HEK293 (cell line): ENCODE measurements around the gene SYNGR3.

Source experiments
- CTCF ChIA-PET: fragments of 350-600 bp; formaldehyde crosslinking; extraction: SDS; loops from one replicate; lab custom pipeline; 2021; ENCODE audit warnings: antibody characterized with exemption; lab: Yijun Ruan, JAX
- POLR2A ChIA-PET: fragments of 300-600 bp; formaldehyde crosslinking; extraction: SDS; loops from one replicate; lab custom pipeline; 2020; ENCODE audit warnings: antibody characterized with exemption, inconsistent platforms; lab: Yijun Ruan, JAX
- H3K27ac ChIP-seq: fragments of 200-500 bp; sonication (Bioruptor generic); 2 replicates; pipeline ENCODE4 v1.5.1; 2014; ENCODE audit warnings: low read depth, low read length, control low read depth, inconsistent platforms; ENCODE audit errors: extremely low read depth
- H3K36me3 ChIP-seq, 2 experiments: fragments of 200-500 bp in 1 of 2; sonication (Bioruptor generic) in 1 of 2; 1 replicate in 1 of 2; 2 replicates in 1 of 2; pipeline ENCODE4 v1.5.1; 2014 to 2017; ENCODE audit warnings: inconsistent platforms in 2 of 2, low read length in 2 of 2; ENCODE audit not compliant: control insufficient read depth in 2 of 2, insufficient read depth in 1 of 2
- H3K4me1 ChIP-seq: fragments of 200-500 bp; sonication (Bioruptor generic); 2 replicates; pipeline ENCODE4 v1.5.1; 2014; ENCODE audit warnings: mild to moderate bottlenecking, low read length, inconsistent platforms; ENCODE audit not compliant: control insufficient read depth, insufficient read depth
- H3K4me3 ChIP-seq: 2 replicates; pipeline ENCODE4 v1.5.1; 2011; ENCODE audit warnings: low read depth, mild to moderate bottlenecking, control low read depth, low read length, moderate library complexity
- H3K9me3 ChIP-seq: fragments of 200-500 bp; sonication (Bioruptor generic); 2 replicates; pipeline ENCODE4 v1.5.1; 2014; ENCODE audit warnings: low read depth, low read length, inconsistent platforms; ENCODE audit not compliant: control insufficient read depth, insufficient read depth
- CTCF ChIP-seq: fragments of 450-650 bp; formaldehyde crosslinking; IDR thresholded peaks from 2 replicates; pipeline ENCODE4 v1.5.1; 2016; ENCODE audit warnings: missing biosample characterization, missing genetic modification characterization
- GLI4 ChIP-seq: fragments of 450-650 bp; formaldehyde crosslinking; IDR thresholded peaks from 2 replicates; pipeline ENCODE4 v1.5.1; 2016; ENCODE audit warnings: missing biosample characterization, missing genetic modification characterization
- HIC1 ChIP-seq: fragments of 450-650 bp; formaldehyde crosslinking; IDR thresholded peaks from 2 replicates; pipeline ENCODE4 v1.5.1; 2016; ENCODE audit warnings: missing biosample characterization, missing genetic modification characterization
- HOXD13 ChIP-seq: sonication (generic); formaldehyde crosslinking; IDR thresholded peaks from 2 replicates; pipeline ENCODE4 v1.8.0; 2022; ENCODE audit warnings: missing genetic modification reagents, borderline replicate concordance
- OVOL3 ChIP-seq: fragments of 450-650 bp; formaldehyde crosslinking; IDR thresholded peaks from 2 replicates; pipeline ENCODE4 v1.5.1; 2016; ENCODE audit warnings: missing biosample characterization, missing genetic modification characterization
- REPIN1 ChIP-seq: fragments of 450-650 bp; formaldehyde crosslinking; IDR thresholded peaks from 2 replicates; pipeline ENCODE4 v1.5.1; 2017; ENCODE audit warnings: missing biosample characterization, missing genetic modification characterization, low read depth
- SCRT1 ChIP-seq: fragments of 450-650 bp; formaldehyde crosslinking; IDR thresholded peaks from 2 replicates; pipeline ENCODE4 v1.5.1; 2016; ENCODE audit warnings: missing biosample characterization, missing genetic modification characterization, borderline replicate concordance
- ZNF19 ChIP-seq: fragments of 450-650 bp; formaldehyde crosslinking; IDR thresholded peaks from 2 replicates; pipeline ENCODE4; 2016; ENCODE audit warnings: missing biosample characterization, missing genetic modification characterization, low read depth
- ZNF202 ChIP-seq: fragments of 450-650 bp; formaldehyde crosslinking; IDR thresholded peaks from 2 replicates; pipeline ENCODE4 v1.5.1; 2016; ENCODE audit warnings: missing biosample characterization, missing genetic modification characterization, borderline replicate concordance
- ZNF513 ChIP-seq: fragments of 450-650 bp; IDR thresholded peaks from 2 replicates; pipeline ENCODE4 v1.5.1; 2018; ENCODE audit warnings: missing biosample characterization, missing genetic modification characterization
- ZNF626 ChIP-seq: fragments of 450-650 bp; sonication (Bioruptor Pico); formaldehyde crosslinking; IDR thresholded peaks from 2 replicates; pipeline ENCODE4 v1.5.1; 2018; ENCODE audit warnings: missing biosample characterization, missing genetic modification characterization, inconsistent platforms
- ZNF701 ChIP-seq: fragments of 450-650 bp; formaldehyde crosslinking; IDR thresholded peaks from 2 replicates; pipeline ENCODE4 v1.5.1; 2016; ENCODE audit warnings: missing biosample characterization, missing genetic modification characterization
- ZNF843 ChIP-seq: fragments of 450-650 bp; formaldehyde crosslinking; IDR thresholded peaks from 2 replicates; pipeline ENCODE4 v1.5.1; 2016; ENCODE audit warnings: missing biosample characterization, missing genetic modification characterization
- ZSCAN5A ChIP-seq: fragments of 450-650 bp; formaldehyde crosslinking; IDR thresholded peaks from 2 replicates; pipeline ENCODE4 v1.5.1; 2016; ENCODE audit warnings: missing biosample characterization, missing genetic modification characterization
- TF ChIP-seq, protein P1 (sequence below): fragments of 450-650 bp; formaldehyde crosslinking; IDR thresholded peaks from 2 replicates; pipeline ENCODE4; 2016; ENCODE audit warnings: missing biosample characterization, missing genetic modification characterization
- TF ChIP-seq, protein P2 (sequence below): fragments of 450-650 bp; formaldehyde crosslinking; conservative IDR thresholded peaks from 2 replicates; pipeline ENCODE4 v1.5.1; 2016; ENCODE audit warnings: low read depth, missing biosample characterization, missing genetic modification characterization
- TF ChIP-seq, protein P3 (sequence below): fragments of 450-650 bp; formaldehyde crosslinking; IDR thresholded peaks from 2 replicates; pipeline ENCODE4 v1.5.1; 2017; ENCODE audit warnings: missing biosample characterization, missing genetic modification characterization
- TF ChIP-seq, protein P4 (sequence below): IDR thresholded peaks from 2 replicates; pipeline ENCODE4 v1.6.1; 2011; ENCODE audit warnings: mild to moderate bottlenecking, low read depth, low read length, borderline replicate concordance

Gene SYNGR3

DNA sequence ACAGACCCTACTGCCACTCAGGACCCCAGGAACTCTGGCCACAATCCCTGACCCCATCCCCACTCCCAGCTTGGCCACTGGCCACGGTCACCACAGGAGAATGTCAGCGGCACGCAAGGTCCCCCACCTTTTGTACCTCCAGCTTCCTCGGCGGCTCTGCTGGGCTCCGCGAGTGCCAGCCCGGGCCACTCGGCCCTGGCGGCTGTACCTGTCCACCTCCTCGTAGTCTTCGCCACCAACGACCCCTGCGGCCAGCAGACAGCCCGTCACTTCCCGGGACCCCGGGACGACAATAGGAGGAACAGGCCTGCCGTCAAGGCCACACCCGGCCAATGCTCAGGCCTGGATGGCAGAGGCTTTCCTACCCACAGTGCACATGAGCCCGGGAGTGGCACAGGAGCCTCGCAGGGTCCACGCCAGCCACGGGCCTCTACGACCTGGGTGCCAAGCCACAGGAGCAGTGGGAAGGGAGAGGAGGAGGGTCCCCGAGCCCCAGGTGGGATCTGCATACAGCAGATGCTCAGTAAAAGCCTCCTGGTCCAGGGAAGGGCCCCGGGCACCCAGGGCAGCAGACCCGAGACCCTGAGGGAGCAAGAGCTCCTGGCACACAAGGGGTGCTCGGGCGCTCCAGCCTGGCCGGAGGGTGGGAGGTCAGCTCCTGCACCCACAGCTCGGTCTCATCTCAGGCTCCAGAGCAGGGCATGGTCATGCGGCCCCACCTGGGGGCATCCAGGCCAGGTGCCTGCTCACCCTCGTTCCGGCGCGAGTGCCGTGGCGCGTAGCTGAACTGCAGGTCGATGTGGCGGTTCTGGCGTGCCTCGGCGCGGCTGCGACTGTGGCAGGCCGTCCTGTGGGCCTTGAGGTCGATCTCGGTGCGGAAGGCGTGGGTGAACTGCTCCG lies 11.9 kb downstream of the SYNGR3 start:
- Histone ChIP-seq H3K36me3 (peaks cover 0 to 83% of the 10 kb centered on the region in 2 experiments; a peak in 2 of 3 replicates), H3K4me3 (no peak overlapping the region)
- CTCF ChIA-PET, result interaction anchor here (0.5 to 3.3 kb wide), 5 partner anchors 7 to 139 kb away, joined by 3 to 39 read pairs (median 5); partner anchors contain the start of gene NDUFB10
- no peak for TF ChIP-seq SCRT1 (tag by site-specific recombination)
- TF ChIP-seq ZNF513, result no peak
- TF ChIP-seq, protein P1, sequence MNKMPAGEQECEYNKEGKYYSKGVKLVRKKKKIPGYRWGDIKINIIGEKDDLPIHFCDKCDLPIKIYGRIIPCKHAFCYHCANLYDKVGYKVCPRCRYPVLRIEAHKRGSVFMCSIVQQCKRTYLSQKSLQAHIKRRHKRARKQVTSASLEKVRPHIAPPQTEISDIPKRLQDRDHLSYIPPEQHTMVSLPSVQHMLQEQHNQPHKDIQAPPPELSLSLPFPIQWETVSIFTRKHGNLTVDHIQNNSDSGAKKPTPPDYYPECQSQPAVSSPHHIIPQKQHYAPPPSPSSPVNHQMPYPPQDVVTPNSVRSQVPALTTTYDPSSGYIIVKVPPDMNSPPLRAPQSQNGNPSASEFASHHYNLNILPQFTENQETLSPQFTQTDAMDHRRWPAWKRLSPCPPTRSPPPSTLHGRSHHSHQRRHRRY, result no peak
- TF ChIP-seq ZNF701 (tag by site-specific recombination), result no peak
- no peak for TF ChIP-seq GLI4 (tag by site-specific recombination)
- no peak for TF ChIP-seq ZNF843 (tag by site-specific recombination)
- TF ChIP-seq ZNF626, result no peak
- TF ChIP-seq, protein P2, sequence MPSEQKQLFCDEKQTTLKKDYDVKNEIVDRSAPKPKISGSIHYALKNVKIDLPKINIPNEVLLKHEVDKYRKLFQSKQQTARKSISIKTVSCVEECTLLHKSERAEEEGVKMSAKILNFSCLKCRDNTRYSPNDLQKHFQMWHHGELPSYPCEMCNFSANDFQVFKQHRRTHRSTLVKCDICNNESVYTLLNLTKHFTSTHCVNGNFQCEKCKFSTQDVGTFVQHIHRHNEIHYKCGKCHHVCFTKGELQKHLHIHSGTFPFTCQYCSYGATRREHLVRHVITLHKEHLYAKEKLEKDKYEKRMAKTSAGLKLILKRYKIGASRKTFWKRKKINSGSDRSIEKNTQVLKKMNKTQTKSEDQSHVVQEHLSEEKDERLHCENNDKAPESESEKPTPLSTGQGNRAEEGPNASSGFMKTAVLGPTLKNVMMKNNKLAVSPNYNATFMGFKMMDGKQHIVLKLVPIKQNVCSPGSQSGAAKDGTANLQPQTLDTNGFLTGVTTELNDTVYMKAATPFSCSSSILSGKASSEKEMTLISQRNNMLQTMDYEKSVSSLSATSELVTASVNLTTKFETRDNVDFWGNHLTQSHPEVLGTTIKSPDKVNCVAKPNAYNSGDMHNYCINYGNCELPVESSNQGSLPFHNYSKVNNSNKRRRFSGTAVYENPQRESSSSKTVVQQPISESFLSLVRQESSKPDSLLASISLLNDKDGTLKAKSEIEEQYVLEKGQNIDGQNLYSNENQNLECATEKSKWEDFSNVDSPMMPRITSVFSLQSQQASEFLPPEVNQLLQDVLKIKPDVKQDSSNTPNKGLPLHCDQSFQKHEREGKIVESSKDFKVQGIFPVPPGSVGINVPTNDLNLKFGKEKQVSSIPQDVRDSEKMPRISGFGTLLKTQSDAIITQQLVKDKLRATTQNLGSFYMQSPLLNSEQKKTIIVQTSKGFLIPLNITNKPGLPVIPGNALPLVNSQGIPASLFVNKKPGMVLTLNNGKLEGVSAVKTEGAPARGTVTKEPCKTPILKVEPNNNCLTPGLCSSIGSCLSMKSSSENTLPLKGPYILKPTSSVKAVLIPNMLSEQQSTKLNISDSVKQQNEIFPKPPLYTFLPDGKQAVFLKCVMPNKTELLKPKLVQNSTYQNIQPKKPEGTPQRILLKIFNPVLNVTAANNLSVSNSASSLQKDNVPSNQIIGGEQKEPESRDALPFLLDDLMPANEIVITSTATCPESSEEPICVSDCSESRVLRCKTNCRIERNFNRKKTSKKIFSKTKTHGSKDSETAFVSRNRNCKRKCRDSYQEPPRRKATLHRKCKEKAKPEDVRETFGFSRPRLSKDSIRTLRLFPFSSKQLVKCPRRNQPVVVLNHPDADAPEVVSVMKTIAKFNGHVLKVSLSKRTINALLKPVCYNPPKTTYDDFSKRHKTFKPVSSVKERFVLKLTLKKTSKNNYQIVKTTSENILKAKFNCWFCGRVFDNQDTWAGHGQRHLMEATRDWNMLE (tag by site-specific recombination), result no peak
- TF ChIP-seq ZSCAN5A, result no peak
- no peak for TF ChIP-seq HIC1 (tag by site-specific recombination)
- TF ChIP-seq OVOL3 (tag by site-specific recombination), result no peak
- TF ChIP-seq, protein P3, sequence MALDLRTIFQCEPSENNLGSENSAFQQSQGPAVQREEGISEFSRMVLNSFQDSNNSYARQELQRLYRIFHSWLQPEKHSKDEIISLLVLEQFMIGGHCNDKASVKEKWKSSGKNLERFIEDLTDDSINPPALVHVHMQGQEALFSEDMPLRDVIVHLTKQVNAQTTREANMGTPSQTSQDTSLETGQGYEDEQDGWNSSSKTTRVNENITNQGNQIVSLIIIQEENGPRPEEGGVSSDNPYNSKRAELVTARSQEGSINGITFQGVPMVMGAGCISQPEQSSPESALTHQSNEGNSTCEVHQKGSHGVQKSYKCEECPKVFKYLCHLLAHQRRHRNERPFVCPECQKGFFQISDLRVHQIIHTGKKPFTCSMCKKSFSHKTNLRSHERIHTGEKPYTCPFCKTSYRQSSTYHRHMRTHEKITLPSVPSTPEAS (tag by site-specific recombination), result no peak
- TF ChIP-seq, protein P4, sequence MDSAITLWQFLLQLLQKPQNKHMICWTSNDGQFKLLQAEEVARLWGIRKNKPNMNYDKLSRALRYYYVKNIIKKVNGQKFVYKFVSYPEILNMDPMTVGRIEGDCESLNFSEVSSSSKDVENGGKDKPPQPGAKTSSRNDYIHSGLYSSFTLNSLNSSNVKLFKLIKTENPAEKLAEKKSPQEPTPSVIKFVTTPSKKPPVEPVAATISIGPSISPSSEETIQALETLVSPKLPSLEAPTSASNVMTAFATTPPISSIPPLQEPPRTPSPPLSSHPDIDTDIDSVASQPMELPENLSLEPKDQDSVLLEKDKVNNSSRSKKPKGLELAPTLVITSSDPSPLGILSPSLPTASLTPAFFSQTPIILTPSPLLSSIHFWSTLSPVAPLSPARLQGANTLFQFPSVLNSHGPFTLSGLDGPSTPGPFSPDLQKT, result no peak
- no peak for TF ChIP-seq HOXD13 (CRISPR knock-in tag)
- TF ChIP-seq CTCF (tag by site-specific recombination), result no peak
- no peak for TF ChIP-seq ZNF19 (tag by site-specific recombination)
- TF ChIP-seq ZNF202 (tag by site-specific recombination), result no peak
- no peak for TF ChIP-seq REPIN1 (tag by site-specific recombination)
- TF ChIP-seq, all 188 proteins: peak for 0
- POLR2A ChIA-PET, result no interaction called here
- Histone ChIP-seq H3K9me3 (no peaks in the 10 kb centered on the region), H3K27ac (no peak overlapping the region; the same call in 1 of the 2 replicates), H3K4me1 (peaks cover 8% of the 10 kb centered on the region)
